ENCODE data around the gene CARD19.
"Not testable (repeated sequence)": the region's sequence is repeated elsewhere in the genome, so short reads cannot be mapped to it uniquely, and the experiment has no call there.

The CARD19 gene

GRCh38 chr9:93134015-93134739 lies 38.2 kb downstream of the CARD19 start, which contains the start of gene NINJ1:
Gene NINJ1 (minus strand): TSS chr9:93134251. CDS start chr9:93134217, 34 bp downstream.
- peak; percentile 78 for DNase-seq (ENCODE audit: low spot score)

DNA sequence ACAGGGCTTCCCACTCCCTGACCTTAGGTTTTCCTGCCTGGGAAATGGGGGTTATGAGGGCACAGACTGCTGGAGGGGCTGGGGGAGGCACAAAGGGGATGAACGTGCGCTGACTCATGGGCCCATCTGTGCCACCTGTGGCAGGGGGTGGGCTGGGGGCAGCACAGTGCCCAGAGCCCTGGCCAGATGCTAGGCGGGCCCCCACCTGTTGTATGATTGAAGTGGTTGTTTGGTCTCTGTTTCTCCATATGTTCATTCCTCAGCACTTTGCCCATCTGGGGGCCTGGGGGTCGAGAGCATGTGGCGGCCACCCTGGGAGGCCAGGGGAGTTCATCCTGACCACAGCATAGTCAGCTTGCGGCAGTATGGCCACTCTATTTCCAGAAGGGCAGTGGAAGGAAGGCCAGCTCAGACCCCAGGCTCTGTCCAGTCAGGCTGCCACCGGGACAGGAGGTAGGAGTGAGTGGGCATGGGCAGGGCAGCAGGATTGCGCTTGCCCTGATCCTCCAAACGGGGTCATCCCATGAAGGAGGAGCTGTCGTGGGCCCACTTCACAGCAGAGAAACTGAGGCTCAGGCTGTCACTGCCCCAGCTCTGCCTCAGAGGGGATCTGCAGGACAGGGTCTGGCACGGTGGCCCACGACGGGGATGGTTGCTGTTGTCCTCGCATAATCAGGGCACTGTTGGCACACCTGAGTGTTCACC lies 38.9 kb downstream of the CARD19 start:
- no peak for DNase-seq (ENCODE audit: low spot score)

GRCh38 chr9:93136011-93136440 lies 40.0 kb downstream of the CARD19 start:
- no peak for DNase-seq (ENCODE audit: low spot score)

DNA sequence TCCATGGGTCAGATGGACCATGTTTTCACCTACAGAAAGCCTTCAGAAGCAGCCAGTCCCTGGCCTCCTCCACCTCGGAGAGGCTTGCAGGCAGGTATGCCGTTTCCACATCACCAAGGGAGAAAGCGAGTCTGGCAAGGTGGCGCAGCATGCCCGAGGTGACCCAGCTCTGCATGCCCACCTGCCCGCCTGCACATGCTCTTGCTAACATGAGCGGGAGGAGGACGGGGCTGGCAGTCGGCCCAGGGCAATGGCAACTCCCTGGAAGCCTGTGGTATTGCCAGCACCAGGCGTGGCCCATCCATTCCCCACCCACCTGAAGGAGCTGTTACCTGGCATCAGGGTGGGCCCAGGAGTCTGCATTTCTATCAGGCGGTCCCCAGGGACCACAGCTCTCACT lies 41.3 kb downstream of the CARD19 start:
- DNase-seq (ENCODE audit: low spot score) = no peak

- DNase-seq (ENCODE audit: low spot score) = no peak
Measured at GRCh38 chr9:93138171-93138764, 42.3 kb downstream of the CARD19 start.

- no peak for DNase-seq (ENCODE audit: low spot score)
Measured at GRCh38 chr9:93139365-93140182, 43.6 kb downstream of the CARD19 start.

- no peak for DNase-seq (ENCODE audit: low spot score)
Measured at GRCh38 chr9:93141771-93142483, 45.9 kb downstream of the CARD19 start.

DNA sequence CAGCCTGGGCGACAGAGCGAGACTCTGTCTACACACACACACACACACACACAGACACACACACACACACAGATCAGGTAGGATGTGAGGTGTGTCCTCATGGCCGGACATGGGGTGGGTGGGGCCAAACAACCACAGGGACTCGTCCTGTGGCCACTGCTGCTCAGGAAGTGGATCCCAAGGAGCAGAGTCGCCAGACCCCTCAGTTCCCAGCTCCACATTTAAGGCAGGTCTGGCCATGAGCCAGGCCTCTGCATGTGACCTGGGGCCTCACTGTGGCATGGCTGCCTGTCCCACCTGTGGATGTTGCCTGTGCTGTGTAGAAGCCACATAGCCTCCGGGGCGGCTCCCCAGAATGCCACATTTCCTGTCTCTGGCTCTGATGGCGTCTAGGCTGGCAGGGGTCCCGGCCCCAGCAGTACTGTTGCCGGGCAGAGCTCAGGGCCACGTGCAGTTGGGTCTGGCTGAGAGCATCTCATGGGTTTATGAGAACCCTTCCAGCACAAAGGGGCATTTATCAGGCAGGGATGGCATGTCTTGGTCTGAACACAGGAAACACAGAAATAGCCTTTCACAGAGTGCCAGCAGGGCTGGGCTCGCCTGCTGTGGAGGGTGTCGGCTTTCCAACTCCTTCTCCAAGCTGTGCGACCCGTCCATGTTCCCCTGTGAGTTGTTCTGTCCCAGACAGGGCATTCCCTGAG lies 48.0 kb downstream of the CARD19 start:
- no peak for DNase-seq (ENCODE audit: low spot score)

- DNase-seq (ENCODE audit: low spot score) = not testable (repeated sequence)
Measured at GRCh38 chr9:93146696-93147095, 50.7 kb downstream of the CARD19 start.

DNA sequence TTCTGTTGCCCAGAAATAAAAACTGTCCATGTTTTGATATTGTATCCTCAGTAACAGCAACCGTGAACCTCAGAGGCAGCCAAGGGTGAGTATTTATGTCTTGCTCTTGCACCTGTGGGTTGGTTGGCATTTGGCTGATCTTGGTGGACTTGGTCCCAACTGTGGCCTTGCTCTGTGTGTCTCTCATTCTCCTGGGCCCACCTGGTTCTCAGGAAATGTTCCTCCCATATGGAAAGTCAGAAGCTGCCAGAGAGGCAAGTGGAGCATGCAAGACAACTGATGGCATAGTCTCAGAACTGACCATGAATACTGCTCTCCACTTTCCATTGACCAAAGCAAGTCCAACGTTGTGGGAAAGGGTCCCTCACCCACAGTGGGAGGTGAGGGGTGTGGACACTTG lies 51.6 kb downstream of the CARD19 start:
- no peak for DNase-seq (ENCODE audit: low spot score)

- DNase-seq (ENCODE audit: low spot score) = no peak
Measured at GRCh38 chr9:93148721-93149120, 52.7 kb downstream of the CARD19 start.

DNA sequence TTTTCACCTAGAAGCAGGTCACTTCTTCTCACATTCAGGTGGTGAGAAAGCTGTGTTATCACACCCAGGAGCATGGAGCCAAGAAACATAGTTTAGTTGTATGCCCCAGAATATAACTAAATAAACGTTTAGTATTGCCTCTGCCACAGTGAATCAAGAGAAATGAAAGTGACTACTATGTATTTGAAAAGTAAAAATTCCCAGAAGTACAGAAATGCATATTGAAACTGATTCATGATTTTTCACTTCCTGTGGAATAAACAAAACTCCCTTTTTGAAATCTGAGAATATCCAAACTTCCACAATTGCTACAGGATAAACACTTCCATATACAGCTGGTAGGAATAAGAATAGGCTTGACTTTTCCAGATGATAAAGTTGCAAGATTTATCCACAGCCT lies 53.3 kb downstream of the CARD19 start:
- no peak for DNase-seq (ENCODE audit: low spot score)

- no peak for DNase-seq (ENCODE audit: low spot score)
Measured at GRCh38 chr9:93151097-93151784, 55.2 kb downstream of the CARD19 start.

DNA sequence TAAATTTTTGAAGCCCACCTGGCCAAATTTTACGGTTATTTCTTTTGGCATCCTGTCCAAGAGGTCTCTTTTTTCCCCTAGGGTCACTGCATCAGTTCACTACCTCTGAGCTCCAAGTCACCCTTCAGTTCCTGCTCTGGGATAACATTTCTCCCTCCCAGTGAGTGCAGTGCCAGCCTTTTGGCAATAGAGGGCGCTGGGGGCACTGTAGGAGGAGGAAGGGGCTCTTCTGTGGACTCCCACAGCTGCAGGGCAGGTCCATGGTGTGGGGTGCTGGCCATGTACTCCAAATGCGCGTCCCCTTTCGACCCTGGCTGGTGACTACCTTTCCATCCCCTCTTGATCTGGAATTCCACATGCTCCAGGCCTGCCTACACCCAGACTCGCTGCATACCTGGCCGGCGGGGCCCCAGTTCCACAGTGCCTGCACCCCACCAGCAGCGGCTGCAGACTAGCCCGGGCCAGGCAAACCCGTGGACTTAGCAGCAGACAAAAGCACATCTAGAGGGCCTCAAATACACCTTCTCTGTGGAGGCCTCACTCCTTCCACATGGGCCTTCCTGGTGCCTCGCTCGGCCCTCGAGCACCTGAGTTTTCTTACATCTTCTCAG lies 58.4 kb downstream of the CARD19 start:
- DNase-seq (ENCODE audit: low spot score) = no peak

DNA sequence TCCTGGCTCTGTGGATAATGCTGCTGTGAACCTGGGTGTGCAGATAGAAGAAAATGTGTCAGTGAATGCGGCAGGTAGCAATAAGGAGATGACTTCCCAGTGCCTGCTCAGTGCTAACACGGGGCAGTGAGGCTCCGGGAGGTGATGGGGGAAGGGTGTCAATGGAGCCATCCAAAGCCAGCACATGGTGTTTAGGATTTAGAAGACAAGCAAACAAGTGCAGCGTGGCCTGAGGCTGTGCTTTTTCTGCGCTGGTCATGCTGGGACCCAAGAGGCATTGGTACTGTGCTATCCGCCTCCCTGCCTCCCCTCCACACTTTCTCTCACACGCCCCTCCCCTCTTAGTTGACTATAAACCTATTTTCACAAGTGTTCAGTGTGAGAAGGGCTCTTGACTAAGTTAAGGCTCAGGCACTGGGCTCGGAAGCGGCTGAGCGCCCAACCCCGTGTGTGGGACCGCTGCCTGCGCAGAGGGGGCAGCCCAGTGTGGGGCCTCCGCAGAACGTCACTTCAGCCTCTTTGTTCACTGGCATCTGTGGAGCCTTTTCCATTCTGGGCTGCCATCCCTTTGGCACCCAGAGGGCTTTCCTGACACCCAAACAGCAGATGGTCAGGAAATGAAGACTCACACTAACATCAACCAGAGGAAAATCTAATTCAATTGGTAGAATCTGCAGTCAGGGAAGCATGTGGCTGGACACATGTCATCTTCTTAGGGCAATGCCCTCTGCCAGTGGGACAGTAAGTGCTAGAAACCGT lies 59.9 kb downstream of the CARD19 start:
- DNase-seq (ENCODE audit: low spot score) = no peak

- no peak for DNase-seq (ENCODE audit: low spot score)
Measured at GRCh38 chr9:93156475-93157008, 60.5 kb downstream of the CARD19 start.

DNA sequence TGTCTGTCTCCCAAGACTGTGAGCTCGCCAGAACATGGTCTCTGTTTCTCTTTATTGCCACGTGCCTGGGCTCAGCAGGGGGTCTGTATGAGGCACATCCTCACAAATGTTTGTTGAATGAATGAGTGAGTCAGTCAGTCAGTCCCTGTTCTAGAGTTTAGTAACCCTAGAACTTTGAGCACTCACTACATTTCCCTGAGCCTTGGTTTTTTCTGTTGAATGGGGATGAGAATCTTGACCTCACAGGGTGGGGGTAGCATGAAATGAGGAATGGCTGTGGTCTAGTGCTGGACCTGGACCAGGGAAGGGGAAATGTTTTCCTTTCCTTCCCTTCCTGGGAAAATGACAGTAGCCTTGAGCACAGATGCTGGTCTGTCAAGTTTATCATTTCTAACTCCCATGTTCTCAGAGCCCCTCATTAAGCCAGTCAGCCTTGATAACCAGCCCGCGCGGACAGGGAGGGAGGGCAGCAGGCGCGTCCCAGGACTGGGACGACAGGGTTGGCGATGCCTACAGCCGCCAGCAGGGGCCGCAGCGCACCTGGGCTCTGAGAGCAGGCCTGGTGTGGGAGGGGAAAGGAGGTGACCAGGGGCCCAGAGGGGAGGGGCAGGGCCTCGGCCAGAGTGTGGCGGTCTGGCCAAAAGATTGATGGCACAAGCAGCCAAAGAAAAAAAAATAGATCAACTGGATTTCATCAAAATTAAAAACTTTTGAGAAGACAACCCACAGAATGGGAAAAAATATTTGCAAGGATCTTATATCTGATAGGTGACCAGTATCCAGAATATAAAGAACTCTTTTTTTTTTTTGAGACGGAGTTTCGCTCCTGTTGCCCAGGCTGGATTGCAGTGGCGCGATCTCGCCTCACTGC lies 63.8 kb downstream of the CARD19 start:
- DNase-seq (ENCODE audit: low spot score) = peak; percentile 81

Measured in LoVo (cell line).